BLaER1 (cell line): ENCODE data around the gene CKS1B.

Experiments used
- H3K27ac ChIP-seq: shearing (Covaris generic); formaldehyde crosslinking; 2 replicates; pipeline ENCODE4 v1.8.1; 2022
- H3K27me3 ChIP-seq: shearing (Covaris generic); formaldehyde crosslinking; 2 replicates; pipeline ENCODE4 v1.8.1; 2022
- H3K36me3 ChIP-seq: shearing (Covaris generic); formaldehyde crosslinking; 2 replicates; pipeline ENCODE4 v1.8.1; 2022
- H3K4me1 ChIP-seq: shearing (Covaris generic); formaldehyde crosslinking; 2 replicates; pipeline ENCODE4 v1.8.1; 2022
- H3K4me2 ChIP-seq: shearing (Covaris generic); formaldehyde crosslinking; 2 replicates; pipeline ENCODE4 v1.8.1; 2022
- H3K4me3 ChIP-seq: shearing (Covaris generic); formaldehyde crosslinking; 2 replicates; pipeline ENCODE4 v1.8.1; 2022
- H3K9ac ChIP-seq: shearing (Covaris generic); formaldehyde crosslinking; 2 replicates; pipeline ENCODE4 v1.8.1; 2022
- H3K9me3 ChIP-seq: shearing (Covaris generic); formaldehyde crosslinking; 2 replicates; pipeline ENCODE4 v1.8.1; 2022
- H4K20me1 ChIP-seq: shearing (Covaris generic); formaldehyde crosslinking; 2 replicates; pipeline ENCODE4 v1.8.1; 2022
- Cebpa-rat ChIP-seq: shearing (Covaris generic); IDR thresholded peaks from 2 replicates; pipeline ENCODE4 v1.8.1; 2022

Gene CKS1B

GRCh38 chr1:155011437-155012025 lies 37.0 kb downstream of the CKS1B start:
- Histone ChIP-seq H3K27ac (peak overlapping the region; percentile 78), H3K4me1 (peaks cover 99% of the 10 kb centered on the region), H3K9ac (0 out of 2 replicates have a peak overlapping the region, but pooled peaks have one; percentile 65), H4K20me1 (peaks cover 58% of the 10 kb centered on the region; the same call in 1 of the 2 replicates), H3K9me3 (no peaks in the 10 kb centered on the region), H3K27me3 (no peaks in the 10 kb centered on the region), H3K36me3 (peaks cover 33% of the 10 kb centered on the region), H3K4me2 (peak overlapping the region; percentile 100), H3K4me3 (peak overlapping the region; percentile 25; the same call in 1 of the 2 replicates)
- no peak for TF ChIP-seq Cebpa-rat

DNA sequence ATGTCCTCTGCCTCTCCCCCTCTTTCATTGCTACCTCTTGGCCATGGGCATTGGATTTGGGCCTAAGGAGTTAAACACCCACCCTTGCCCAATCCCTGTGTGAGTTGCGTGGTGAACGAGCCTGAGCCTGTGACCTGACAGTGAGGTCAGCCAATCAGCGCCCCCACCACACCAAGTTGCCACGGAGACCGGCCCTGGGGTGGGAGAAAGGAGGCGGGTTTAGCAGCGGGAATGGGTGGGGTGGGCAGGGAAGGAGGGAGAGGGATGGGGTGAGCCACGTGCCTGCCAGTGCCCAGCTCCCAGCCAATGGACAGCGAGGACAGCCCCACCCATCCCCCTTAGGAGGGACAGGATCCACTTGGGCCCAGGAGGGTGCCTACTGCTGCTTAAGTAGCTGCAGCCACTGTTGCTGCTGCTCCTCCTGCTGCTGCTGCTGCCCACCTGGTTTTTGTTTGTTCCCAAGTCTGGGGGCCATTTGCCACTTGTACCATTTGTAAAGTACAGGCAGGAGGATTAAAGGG lies 37.6 kb downstream of the CKS1B start:
- peaks cover 99% of the 10 kb centered on the region for H3K4me1 ChIP-seq
- H3K4me3 ChIP-seq = no peak overlapping the region
- H4K20me1 ChIP-seq = peaks cover 59% of the 10 kb centered on the region; the same call in 1 of the 2 replicates
- H3K36me3 ChIP-seq = peaks cover 35% of the 10 kb centered on the region
- no peak overlapping the region for H3K9ac ChIP-seq
- H3K9me3 ChIP-seq = no peaks in the 10 kb centered on the region
- H3K27me3 ChIP-seq = no peaks in the 10 kb centered on the region
- H3K4me2 ChIP-seq = peak overlapping the region; percentile 100
- TF ChIP-seq Cebpa-rat = no peak
- peak overlapping the region; percentile 78 for H3K27ac ChIP-seq

DNA sequence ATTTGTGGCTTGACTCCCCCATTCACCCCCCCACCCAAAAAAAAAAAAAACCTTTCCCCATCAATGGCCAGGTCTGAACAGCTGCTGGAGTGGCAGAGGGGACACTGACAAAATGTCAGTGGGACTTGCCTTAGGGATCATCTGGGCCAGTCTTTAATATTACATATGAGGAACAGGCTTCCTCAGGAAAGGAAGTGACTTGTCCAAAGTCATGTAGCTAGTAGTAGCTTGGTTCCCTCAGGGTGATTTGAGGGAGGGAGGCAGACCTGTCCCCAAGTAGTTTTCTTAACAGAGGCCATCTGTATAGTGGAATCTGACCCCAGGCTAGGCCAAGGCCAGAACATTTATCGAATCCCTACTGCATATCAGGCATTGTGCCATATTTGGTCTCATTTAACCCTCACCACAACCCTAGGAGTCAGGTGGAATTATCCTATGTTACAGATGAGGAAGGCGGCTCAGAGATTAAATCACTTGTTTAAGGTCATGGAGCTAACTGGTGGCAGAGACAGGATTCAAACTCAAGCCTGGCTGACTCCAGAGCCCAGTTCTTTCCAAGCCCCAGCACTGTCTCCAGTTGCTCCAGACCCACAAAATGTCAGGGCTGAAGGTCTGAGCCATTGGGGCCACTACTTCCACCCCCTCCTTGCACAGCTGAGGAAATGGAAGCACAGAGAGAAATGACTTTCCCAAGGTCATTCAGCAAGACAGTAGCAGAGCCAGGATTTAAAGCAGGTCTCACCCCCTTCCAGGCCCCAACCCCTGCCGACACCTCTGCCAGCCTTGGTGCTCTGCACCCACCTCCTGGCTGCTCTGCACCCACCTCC lies 38.5 kb downstream of the CKS1B start:
- peak overlapping the region; percentile 58; the same call in 1 of the 2 replicates for H3K9ac ChIP-seq
- peak overlapping the region; percentile 38 for H3K27ac ChIP-seq
- no peak for TF ChIP-seq Cebpa-rat
- no peaks in the 10 kb centered on the region for H3K27me3 ChIP-seq
- no peak overlapping the region for H3K4me3 ChIP-seq
- peak overlapping the region; percentile 100 for H3K4me2 ChIP-seq
- H3K36me3 ChIP-seq = peaks cover 35% of the 10 kb centered on the region
- no peaks in the 10 kb centered on the region for H3K9me3 ChIP-seq
- peaks cover 50% of the 10 kb centered on the region; the same call in 1 of the 2 replicates for H4K20me1 ChIP-seq
- H3K4me1 ChIP-seq = peaks cover 97% of the 10 kb centered on the region

DNA sequence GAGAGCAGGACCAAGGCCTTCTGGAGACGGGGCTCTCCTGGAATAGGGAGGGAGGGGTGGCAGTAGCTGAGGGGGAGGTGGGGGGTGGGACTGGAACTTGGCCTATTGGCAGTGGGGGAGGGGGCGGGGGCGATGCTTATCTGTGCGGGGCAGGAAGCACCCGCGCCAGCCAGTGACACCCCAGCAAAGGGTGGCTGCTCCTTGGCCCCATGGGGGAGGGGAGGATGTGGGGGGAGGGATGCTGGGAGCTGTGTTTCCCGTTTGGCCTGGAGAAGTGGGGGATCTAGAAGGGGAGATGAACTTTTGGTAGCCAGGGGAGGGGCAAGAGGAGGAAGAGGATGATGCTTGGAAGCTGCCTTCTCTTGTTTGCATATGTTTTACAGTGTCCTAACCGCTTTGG lies 39.2 kb downstream of the CKS1B start:
- peaks cover 97% of the 10 kb centered on the region for H3K4me1 ChIP-seq
- no peaks in the 10 kb centered on the region for H3K27me3 ChIP-seq
- no peak overlapping the region for H3K4me3 ChIP-seq
- H3K9ac ChIP-seq = peak overlapping the region; percentile 24; the same call in 1 of the 2 replicates
- H4K20me1 ChIP-seq = peaks cover 46% of the 10 kb centered on the region; the same call in 1 of the 2 replicates
- no peak for TF ChIP-seq Cebpa-rat
- peaks cover 35% of the 10 kb centered on the region for H3K36me3 ChIP-seq
- H3K27ac ChIP-seq = peak overlapping the region; percentile 31; the same call in 1 of the 2 replicates
- no peaks in the 10 kb centered on the region for H3K9me3 ChIP-seq
- H3K4me2 ChIP-seq = peak overlapping the region; percentile 100

GRCh38 chr1:155014709-155015508 lies 40.4 kb downstream of the CKS1B start:
- Histone ChIP-seq H3K4me2 (peak overlapping the region; percentile 95), H3K27me3 (no peaks in the 10 kb centered on the region), H4K20me1 (peaks cover 46% of the 10 kb centered on the region; the same call in 1 of the 2 replicates), H3K27ac (peak overlapping the region; percentile 31; the same call in 1 of the 2 replicates), H3K4me1 (peaks cover 97% of the 10 kb centered on the region), H3K9me3 (no peaks in the 10 kb centered on the region), H3K4me3 (no peak overlapping the region), H3K36me3 (peaks cover 39% of the 10 kb centered on the region), H3K9ac (0 out of 2 replicates have a peak overlapping the region, but pooled peaks have one; percentile 24)
- no peak for TF ChIP-seq Cebpa-rat

DNA sequence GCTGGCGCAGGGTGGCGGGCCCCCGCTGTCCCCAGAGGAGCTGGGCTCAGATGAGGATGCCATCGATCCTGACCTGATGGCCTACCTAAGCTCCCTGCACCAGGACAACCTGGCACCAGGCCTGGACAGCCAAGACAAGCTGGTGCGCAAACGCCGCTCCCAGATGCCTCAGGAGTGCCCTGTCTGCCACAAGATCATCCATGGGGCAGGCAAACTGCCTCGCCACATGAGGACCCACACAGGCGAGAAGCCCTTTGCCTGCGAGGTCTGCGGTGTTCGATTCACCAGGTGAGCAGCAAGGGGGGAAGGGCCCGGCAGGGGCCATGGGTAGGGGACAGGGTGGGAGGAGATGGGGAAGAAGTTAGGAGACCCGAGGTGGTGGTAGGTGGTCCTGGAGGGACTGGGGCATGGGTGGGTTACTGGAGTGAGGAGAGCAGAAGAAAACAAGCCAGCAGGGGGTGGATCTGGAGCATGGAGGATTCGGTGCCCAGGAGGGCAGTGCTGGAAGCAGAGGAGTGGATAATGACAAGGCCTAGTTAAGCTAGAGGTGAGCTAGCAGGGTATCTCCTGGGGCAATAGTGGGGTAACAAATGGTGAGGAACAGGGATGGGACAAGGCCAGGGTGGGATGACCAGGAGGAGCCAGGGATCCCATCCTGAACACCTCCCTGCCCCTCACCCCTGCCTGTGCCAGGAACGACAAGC lies 41.2 kb downstream of the CKS1B start:
- no peaks in the 10 kb centered on the region for H3K27me3 ChIP-seq
- no peak for TF ChIP-seq Cebpa-rat
- no peak overlapping the region for H3K9ac ChIP-seq
- peak overlapping the region; percentile 13 for H3K27ac ChIP-seq
- H3K4me2 ChIP-seq = peak overlapping the region; percentile 95
- H3K9me3 ChIP-seq = no peaks in the 10 kb centered on the region
- peaks cover 39% of the 10 kb centered on the region for H3K36me3 ChIP-seq
- H3K4me1 ChIP-seq = peaks cover 91% of the 10 kb centered on the region
- H4K20me1 ChIP-seq = peaks cover 46% of the 10 kb centered on the region; the same call in 1 of the 2 replicates
- H3K4me3 ChIP-seq = no peak overlapping the region; the same call in 1 of the 2 replicates

DNA sequence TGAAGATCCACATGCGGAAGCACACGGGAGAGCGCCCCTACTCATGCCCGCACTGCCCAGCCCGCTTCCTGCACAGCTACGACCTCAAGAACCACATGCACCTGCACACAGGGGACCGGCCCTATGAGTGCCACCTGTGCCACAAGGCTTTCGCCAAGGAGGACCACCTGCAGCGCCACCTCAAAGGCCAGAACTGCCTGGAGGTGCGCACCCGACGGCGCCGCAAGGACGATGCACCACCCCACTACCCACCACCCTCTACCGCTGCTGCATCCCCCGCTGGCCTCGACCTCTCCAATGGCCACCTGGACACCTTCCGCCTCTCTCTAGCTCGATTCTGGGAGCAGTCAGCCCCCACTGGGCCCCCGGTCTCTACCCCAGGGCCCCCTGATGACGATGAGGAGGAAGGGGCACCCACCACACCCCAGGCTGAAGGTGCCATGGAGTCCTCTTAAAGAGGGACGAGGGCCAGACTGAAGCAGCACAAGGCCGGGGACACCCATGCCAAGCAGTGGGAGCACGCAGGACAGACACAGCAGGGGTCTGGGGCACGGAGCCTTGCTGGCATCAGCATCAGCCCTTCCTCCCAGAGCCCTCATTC lies 41.9 kb downstream of the CKS1B start:
- Histone ChIP-seq H3K27me3 (no peaks in the 10 kb centered on the region), H3K9me3 (no peaks in the 10 kb centered on the region), H3K36me3 (peaks cover 34% of the 10 kb centered on the region), H4K20me1 (peaks cover 46% of the 10 kb centered on the region; the same call in 1 of the 2 replicates), H3K27ac (peak overlapping the region; percentile 71; the same call in 1 of the 2 replicates), H3K4me1 (peaks cover 84% of the 10 kb centered on the region), H3K4me2 (peak overlapping the region; percentile 95), H3K9ac (peak overlapping the region; percentile 63; the same call in 1 of the 2 replicates), H3K4me3 (peak overlapping the region; percentile 63; the same call in 1 of the 2 replicates)
- TF ChIP-seq Cebpa-rat = no peak
